Measurements from ENCODE around the gene HMGXB4. TPM values are rescaled to one million over a fixed set of nuclear protein-coding genes. Genes with fewer than 3 reads are reported as not detected.
A peak's percentile ranks its signal among the peaks of the same experiment; 100 is the strongest.

HMGXB4 gene
- total and polyA plus RNA-seq, 2 of the 13 experiments (the other 11 are each of a cell fraction or from before 2014, with no cell fraction given) = 13.9 to 16.3 TPM

GRCh38 chr22:35327690-35328471 lies 70.6 kb downstream of the HMGXB4 start (continued):
- no peak for TF ChIP-seq REST (IDR thresholded peaks at IDR 0.05; ENCODE audit: borderline replicate concordance in 1 of 2, low read depth in 1 of 2, low read length in 2 of 2)
- peak; percentile 88; the same call in 1 of the 2 replicates for TF ChIP-seq TOPORS (CRISPR knock-in tag; IDR thresholded peaks at IDR 0.05)
- TF ChIP-seq NCOA1 (CRISPR knock-in tag; IDR thresholded peaks at IDR 0.05) = 0 out of 2 replicates have a peak, but pooled peaks have one; percentile 62
- 0 out of 2 replicates have a peak, but pooled peaks have one; percentile 38 for TF ChIP-seq TMF1 (CRISPR knock-in tag; IDR thresholded peaks at IDR 0.05; ENCODE audit: low read depth)
- TF ChIP-seq HES4 (CRISPR knock-in tag; IDR thresholded peaks at IDR 0.05; ENCODE audit: borderline replicate concordance) = 0 out of 2 replicates have a peak, but pooled peaks have one; percentile 31
- 0 out of 2 replicates have a peak, but pooled peaks have one; percentile 59 for TF ChIP-seq ARID2 (CRISPR knock-in tag; IDR thresholded peaks at IDR 0.05; ENCODE audit: borderline replicate concordance)
- 0 out of 2 replicates have a peak, but pooled peaks have one; percentile 10 for TF ChIP-seq NFE2L1 (CRISPR knock-in tag; IDR thresholded peaks at IDR 0.05; ENCODE audit: borderline replicate concordance)
- TF ChIP-seq NFIC (IDR thresholded peaks at IDR 0.05; ENCODE audit: low read length) = no peak
- TF ChIP-seq ZBTB37 (CRISPR knock-in tag; IDR thresholded peaks at IDR 0.05) = no peak
- TF ChIP-seq ZNF883 (CRISPR knock-in tag; IDR thresholded peaks at IDR 0.05; ENCODE audit: not compliant biosample characterization) = peak; percentile 35
- 0 out of 2 replicates have a peak, but pooled peaks have one; percentile 11 for TF ChIP-seq ZC3H13 (CRISPR knock-in tag; IDR thresholded peaks at IDR 0.05)
- no peak for TF ChIP-seq AHR (CRISPR knock-in tag; IDR thresholded peaks at IDR 0.05)
- TF ChIP-seq ZNF557 (CRISPR knock-in tag; IDR thresholded peaks at IDR 0.05) = no peak
- TF ChIP-seq ZNF30 (CRISPR knock-in tag; IDR thresholded peaks at IDR 0.05) = 0 out of 2 replicates have a peak, but pooled peaks have one; percentile 44
- peak; percentile 77; the same call in 1 of the 2 replicates for TF ChIP-seq EED (CRISPR knock-in tag; IDR thresholded peaks at IDR 0.05)
- TF ChIP-seq ATF5 (CRISPR knock-in tag; IDR thresholded peaks at IDR 0.05; ENCODE audit: low read depth) = peak; percentile 17; the same call in 1 of the 2 replicates

Measured in HepG2 (cell line).